H1 (cell line): ENCODE data around the gene NAXD. TPM values are rescaled to one million over a fixed set of nuclear protein-coding genes. Genes with fewer than 3 reads are reported as not detected.

Source experiments
- BRCA1 ChIP-seq: IDR thresholded peaks from 2 replicates; pipeline ENCODE4 v1.6.1; 2012; ENCODE audit warnings: low read depth, low read length, improper control_type of control experiment
- POLR2A ChIP-seq, 2 experiments: IDR thresholded peaks; 1 replicate in 1 of 2; 2 replicates in 1 of 2; pipeline ENCODE4 v1.6.1; 2011; ENCODE audit warnings: low read depth in 2 of 2, low read length in 2 of 2, mild to moderate bottlenecking in 2 of 2; ENCODE audit errors: control extremely low read depth in 1 of 2
- POLR2AphosphoS5 ChIP-seq: IDR thresholded peaks from 2 replicates; pipeline ENCODE4 v1.6.1; 2011; ENCODE audit warnings: low read depth, low read length
- RAD21 ChIP-seq, 2 experiments: IDR thresholded peaks in 1 of 2; conservative IDR thresholded peaks in 1 of 2; 2 replicates each; pipeline ENCODE4 v1.6.1; 2011; ENCODE audit warnings: low read depth in 2 of 2, low read length in 2 of 2, improper control_type of control experiment in 1 of 2, inconsistent platforms in 1 of 2, mild to moderate bottlenecking in 1 of 2, moderate library complexity in 1 of 2
- RNF2 ChIP-seq: fragments of 200-900, 300-1000 bp; sonication (generic); IDR thresholded peaks from 2 replicates; pipeline ENCODE4 v1.7.1; 2016; ENCODE audit warnings: borderline replicate concordance, low read depth, mild to moderate bottlenecking, antibody characterized with exemption, low read length; ENCODE audit not compliant: poor library complexity, severe bottlenecking; ENCODE audit errors: missing control alignments
- SAP30 ChIP-seq: fragments of 300-600 bp; sonication (generic); IDR thresholded peaks from 2 replicates; pipeline ENCODE4 v1.7.1; 2012; ENCODE audit warnings: low read length, moderate library complexity, mild to moderate bottlenecking, inconsistent platforms; ENCODE audit not compliant: insufficient read depth, insufficient replicate concordance
- SIRT6 ChIP-seq: IDR thresholded peaks from one replicate; pipeline ENCODE4 v1.7.1; 2012; ENCODE audit warnings: low read length, inconsistent platforms
- SP1 ChIP-seq: IDR thresholded peaks from 2 replicates; pipeline ENCODE4 v1.6.1; 2011; ENCODE audit warnings: low read depth, low read length
- ZNF274 ChIP-seq: IDR thresholded peaks from 2 replicates; pipeline ENCODE4 v1.7.0; 2012; ENCODE audit warnings: low read length, borderline replicate concordance; ENCODE audit errors: extremely low read depth
- polyA plus RNA-seq, 7 experiments: library from polyadenylated mRNA; depleted of rRNA in 3 of 7; stranded (reverse) in 5 of 7; unstranded in 2 of 7; fragments of >200 nt in 5 of 7; fragments of 200-250 nt in 2 of 7; gene quantifications; 1 replicate in 5 of 7; 2 replicates in 1 of 7; 4 replicates in 1 of 7; pipeline versions ENCODE4 v1.2.1 to v1.2.3, GENCODE V29; 2011 to 2013; ENCODE audit warnings: missing spikeins in 2 of 7, mixed read lengths in 2 of 7
- total RNA-seq: library from RNA; stranded (reverse); fragmentation: NEBNext Ultra II Directional; extraction: Animal tissue kit (Norgen Biotek cat#: 25700); gene quantifications from 2 replicates; pipeline ENCODE4 v1.2.1, GENCODE V29; 2021
- TF ChIP-seq, protein P1 (sequence below): fragments of 300-600 bp; sonication (generic); IDR thresholded peaks from 2 replicates; pipeline ENCODE4 v1.7.1; 2012; ENCODE audit warnings: low read length, moderate library complexity, mild to moderate bottlenecking, inconsistent platforms; ENCODE audit not compliant: insufficient replicate concordance
- TF ChIP-seq, protein P2 (sequence below): IDR thresholded peaks from 2 replicates; pipeline ENCODE4 v1.6.1; 2012; ENCODE audit warnings: inconsistent platforms

The NAXD gene
- total and polyA plus RNA-seq, 2 of the 8 experiments (the other 6 are each of a cell fraction or from before 2014, with no cell fraction given) = 25.4 to 35.5 TPM

DNA sequence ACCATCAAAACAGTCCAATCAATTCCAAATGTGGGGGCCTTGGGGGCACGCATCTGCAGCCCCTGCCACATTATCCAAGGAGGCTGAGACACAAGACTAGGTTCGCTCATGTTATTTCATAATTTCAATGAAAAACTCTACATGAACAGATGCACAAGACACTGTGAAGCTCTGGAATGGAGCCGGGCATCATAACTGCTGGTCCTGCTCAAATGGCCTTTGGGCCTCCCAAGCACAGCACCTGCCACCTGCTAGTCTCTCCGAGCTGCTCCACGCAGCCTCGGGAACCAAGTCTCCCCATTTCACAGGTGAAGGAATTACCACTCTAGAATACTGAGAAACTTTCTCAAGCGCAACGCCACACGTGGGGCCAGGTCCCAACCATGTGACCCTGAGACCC lies 73.7 kb downstream of the NAXD start (continued):
- TF ChIP-seq, protein P1, sequence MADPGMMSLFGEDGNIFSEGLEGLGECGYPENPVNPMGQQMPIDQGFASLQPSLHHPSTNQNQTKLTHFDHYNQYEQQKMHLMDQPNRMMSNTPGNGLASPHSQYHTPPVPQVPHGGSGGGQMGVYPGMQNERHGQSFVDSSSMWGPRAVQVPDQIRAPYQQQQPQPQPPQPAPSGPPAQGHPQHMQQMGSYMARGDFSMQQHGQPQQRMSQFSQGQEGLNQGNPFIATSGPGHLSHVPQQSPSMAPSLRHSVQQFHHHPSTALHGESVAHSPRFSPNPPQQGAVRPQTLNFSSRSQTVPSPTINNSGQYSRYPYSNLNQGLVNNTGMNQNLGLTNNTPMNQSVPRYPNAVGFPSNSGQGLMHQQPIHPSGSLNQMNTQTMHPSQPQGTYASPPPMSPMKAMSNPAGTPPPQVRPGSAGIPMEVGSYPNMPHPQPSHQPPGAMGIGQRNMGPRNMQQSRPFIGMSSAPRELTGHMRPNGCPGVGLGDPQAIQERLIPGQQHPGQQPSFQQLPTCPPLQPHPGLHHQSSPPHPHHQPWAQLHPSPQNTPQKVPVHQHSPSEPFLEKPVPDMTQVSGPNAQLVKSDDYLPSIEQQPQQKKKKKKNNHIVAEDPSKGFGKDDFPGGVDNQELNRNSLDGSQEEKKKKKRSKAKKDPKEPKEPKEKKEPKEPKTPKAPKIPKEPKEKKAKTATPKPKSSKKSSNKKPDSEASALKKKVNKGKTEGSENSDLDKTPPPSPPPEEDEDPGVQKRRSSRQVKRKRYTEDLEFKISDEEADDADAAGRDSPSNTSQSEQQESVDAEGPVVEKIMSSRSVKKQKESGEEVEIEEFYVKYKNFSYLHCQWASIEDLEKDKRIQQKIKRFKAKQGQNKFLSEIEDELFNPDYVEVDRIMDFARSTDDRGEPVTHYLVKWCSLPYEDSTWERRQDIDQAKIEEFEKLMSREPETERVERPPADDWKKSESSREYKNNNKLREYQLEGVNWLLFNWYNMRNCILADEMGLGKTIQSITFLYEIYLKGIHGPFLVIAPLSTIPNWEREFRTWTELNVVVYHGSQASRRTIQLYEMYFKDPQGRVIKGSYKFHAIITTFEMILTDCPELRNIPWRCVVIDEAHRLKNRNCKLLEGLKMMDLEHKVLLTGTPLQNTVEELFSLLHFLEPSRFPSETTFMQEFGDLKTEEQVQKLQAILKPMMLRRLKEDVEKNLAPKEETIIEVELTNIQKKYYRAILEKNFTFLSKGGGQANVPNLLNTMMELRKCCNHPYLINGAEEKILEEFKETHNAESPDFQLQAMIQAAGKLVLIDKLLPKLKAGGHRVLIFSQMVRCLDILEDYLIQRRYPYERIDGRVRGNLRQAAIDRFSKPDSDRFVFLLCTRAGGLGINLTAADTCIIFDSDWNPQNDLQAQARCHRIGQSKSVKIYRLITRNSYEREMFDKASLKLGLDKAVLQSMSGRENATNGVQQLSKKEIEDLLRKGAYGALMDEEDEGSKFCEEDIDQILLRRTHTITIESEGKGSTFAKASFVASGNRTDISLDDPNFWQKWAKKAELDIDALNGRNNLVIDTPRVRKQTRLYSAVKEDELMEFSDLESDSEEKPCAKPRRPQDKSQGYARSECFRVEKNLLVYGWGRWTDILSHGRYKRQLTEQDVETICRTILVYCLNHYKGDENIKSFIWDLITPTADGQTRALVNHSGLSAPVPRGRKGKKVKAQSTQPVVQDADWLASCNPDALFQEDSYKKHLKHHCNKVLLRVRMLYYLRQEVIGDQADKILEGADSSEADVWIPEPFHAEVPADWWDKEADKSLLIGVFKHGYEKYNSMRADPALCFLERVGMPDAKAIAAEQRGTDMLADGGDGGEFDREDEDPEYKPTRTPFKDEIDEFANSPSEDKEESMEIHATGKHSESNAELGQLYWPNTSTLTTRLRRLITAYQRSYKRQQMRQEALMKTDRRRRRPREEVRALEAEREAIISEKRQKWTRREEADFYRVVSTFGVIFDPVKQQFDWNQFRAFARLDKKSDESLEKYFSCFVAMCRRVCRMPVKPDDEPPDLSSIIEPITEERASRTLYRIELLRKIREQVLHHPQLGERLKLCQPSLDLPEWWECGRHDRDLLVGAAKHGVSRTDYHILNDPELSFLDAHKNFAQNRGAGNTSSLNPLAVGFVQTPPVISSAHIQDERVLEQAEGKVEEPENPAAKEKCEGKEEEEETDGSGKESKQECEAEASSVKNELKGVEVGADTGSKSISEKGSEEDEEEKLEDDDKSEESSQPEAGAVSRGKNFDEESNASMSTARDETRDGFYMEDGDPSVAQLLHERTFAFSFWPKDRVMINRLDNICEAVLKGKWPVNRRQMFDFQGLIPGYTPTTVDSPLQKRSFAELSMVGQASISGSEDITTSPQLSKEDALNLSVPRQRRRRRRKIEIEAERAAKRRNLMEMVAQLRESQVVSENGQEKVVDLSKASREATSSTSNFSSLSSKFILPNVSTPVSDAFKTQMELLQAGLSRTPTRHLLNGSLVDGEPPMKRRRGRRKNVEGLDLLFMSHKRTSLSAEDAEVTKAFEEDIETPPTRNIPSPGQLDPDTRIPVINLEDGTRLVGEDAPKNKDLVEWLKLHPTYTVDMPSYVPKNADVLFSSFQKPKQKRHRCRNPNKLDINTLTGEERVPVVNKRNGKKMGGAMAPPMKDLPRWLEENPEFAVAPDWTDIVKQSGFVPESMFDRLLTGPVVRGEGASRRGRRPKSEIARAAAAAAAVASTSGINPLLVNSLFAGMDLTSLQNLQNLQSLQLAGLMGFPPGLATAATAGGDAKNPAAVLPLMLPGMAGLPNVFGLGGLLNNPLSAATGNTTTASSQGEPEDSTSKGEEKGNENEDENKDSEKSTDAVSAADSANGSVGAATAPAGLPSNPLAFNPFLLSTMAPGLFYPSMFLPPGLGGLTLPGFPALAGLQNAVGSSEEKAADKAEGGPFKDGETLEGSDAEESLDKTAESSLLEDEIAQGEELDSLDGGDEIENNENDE = no peak
- TF ChIP-seq POLR2AphosphoS5 = no peak
- TF ChIP-seq RNF2 = no peak
- no peak for TF ChIP-seq SIRT6
- TF ChIP-seq, protein P2, sequence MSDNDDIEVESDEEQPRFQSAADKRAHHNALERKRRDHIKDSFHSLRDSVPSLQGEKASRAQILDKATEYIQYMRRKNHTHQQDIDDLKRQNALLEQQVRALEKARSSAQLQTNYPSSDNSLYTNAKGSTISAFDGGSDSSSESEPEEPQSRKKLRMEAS = no peak
- TF ChIP-seq SP1 = no peak
- TF ChIP-seq POLR2A (IDR thresholded peaks at IDR 0.05; ENCODE audit: control extremely low read depth in 1 of 2, low read depth in 2 of 2, low read length in 2 of 2) = no peak
- TF ChIP-seq BRCA1 = no peak
- TF ChIP-seq RAD21 (IDR thresholded peaks at IDR 0.05 in 1 of 2, conservative IDR thresholded peaks at IDR 0.05 in 1 of 2; ENCODE audit: low read depth in 2 of 2, low read length in 2 of 2) = no peak
- TF ChIP-seq SAP30 = no peak
- TF ChIP-seq ZNF274 = no peak
